HEK293 (cell line): Measurements from ENCODE around the gene SLC39A3.

Experiments
- CTCF ChIA-PET: fragments of 350-600 bp; formaldehyde crosslinking; extraction: SDS; loops from one replicate; lab custom pipeline; 2021; ENCODE audit warnings: antibody characterized with exemption; lab: Yijun Ruan, JAX
- POLR2A ChIA-PET: fragments of 300-600 bp; formaldehyde crosslinking; extraction: SDS; loops from one replicate; lab custom pipeline; 2020; ENCODE audit warnings: antibody characterized with exemption, inconsistent platforms; lab: Yijun Ruan, JAX
- H3K27ac ChIP-seq: fragments of 200-500 bp; sonication (Bioruptor generic); 2 replicates; pipeline ENCODE4 v1.5.1; 2014; ENCODE audit warnings: low read depth, low read length, control low read depth, inconsistent platforms; ENCODE audit errors: extremely low read depth
- H3K36me3 ChIP-seq, 2 experiments: fragments of 200-500 bp in 1 of 2; sonication (Bioruptor generic) in 1 of 2; 1 replicate in 1 of 2; 2 replicates in 1 of 2; pipeline ENCODE4 v1.5.1; 2014 to 2017; ENCODE audit warnings: inconsistent platforms in 2 of 2, low read length in 2 of 2; ENCODE audit not compliant: control insufficient read depth in 2 of 2, insufficient read depth in 1 of 2
- H3K4me1 ChIP-seq: fragments of 200-500 bp; sonication (Bioruptor generic); 2 replicates; pipeline ENCODE4 v1.5.1; 2014; ENCODE audit warnings: mild to moderate bottlenecking, low read length, inconsistent platforms; ENCODE audit not compliant: control insufficient read depth, insufficient read depth
- H3K4me3 ChIP-seq: 2 replicates; pipeline ENCODE4 v1.5.1; 2011; ENCODE audit warnings: low read depth, mild to moderate bottlenecking, control low read depth, low read length, moderate library complexity
- H3K9me3 ChIP-seq: fragments of 200-500 bp; sonication (Bioruptor generic); 2 replicates; pipeline ENCODE4 v1.5.1; 2014; ENCODE audit warnings: low read depth, low read length, inconsistent platforms; ENCODE audit not compliant: control insufficient read depth, insufficient read depth
- CTCF ChIP-seq: fragments of 450-650 bp; formaldehyde crosslinking; IDR thresholded peaks from 2 replicates; pipeline ENCODE4 v1.5.1; 2016; ENCODE audit warnings: missing biosample characterization, missing genetic modification characterization
- HOXC10 ChIP-seq: sonication (generic); formaldehyde crosslinking; IDR thresholded peaks from 2 replicates; pipeline ENCODE4 v1.8.1; 2023; ENCODE audit warnings: mild to moderate bottlenecking, missing genetic modification reagents
- KLF7 ChIP-seq: fragments of 450-650 bp; formaldehyde crosslinking; IDR thresholded peaks from 2 replicates; pipeline ENCODE4 v1.5.1; 2016; ENCODE audit warnings: missing biosample characterization, missing genetic modification characterization, borderline replicate concordance
- KLF9 ChIP-seq: fragments of 450-650 bp; formaldehyde crosslinking; IDR thresholded peaks from 2 replicates; pipeline ENCODE4 v1.5.1; 2016; ENCODE audit warnings: missing biosample characterization, missing genetic modification characterization, low read depth
- YY1 ChIP-seq: fragments of 450-650 bp; formaldehyde crosslinking; IDR thresholded peaks from 2 replicates; pipeline ENCODE4 v1.5.1; 2018; ENCODE audit warnings: missing biosample characterization, missing genetic modification characterization
- ZBTB26 ChIP-seq: fragments of 450-650 bp; formaldehyde crosslinking; optimal IDR thresholded peaks from 2 replicates; pipeline ENCODE3; 2016; ENCODE audit warnings: missing biosample characterization, mild to moderate bottlenecking, missing genetic modification characterization
- ZBTB48 ChIP-seq: fragments of 450-650 bp; formaldehyde crosslinking; IDR thresholded peaks from 2 replicates; pipeline ENCODE4 v1.5.1; 2016; ENCODE audit warnings: missing biosample characterization, missing genetic modification characterization
- ZBTB6 ChIP-seq: fragments of 450-650 bp; formaldehyde crosslinking; IDR thresholded peaks from 2 replicates; pipeline ENCODE4 v1.5.1; 2017; ENCODE audit warnings: missing biosample characterization, missing genetic modification characterization
- ZEB2 ChIP-seq: fragments of 450-650 bp; formaldehyde crosslinking; IDR thresholded peaks from 2 replicates; pipeline ENCODE4 v1.5.1; 2016; ENCODE audit warnings: missing biosample characterization, missing genetic modification characterization
- ZFP41 ChIP-seq: fragments of 450-650 bp; formaldehyde crosslinking; IDR thresholded peaks from 2 replicates; pipeline ENCODE4 v1.5.1; 2016; ENCODE audit warnings: missing biosample characterization, missing genetic modification characterization, borderline replicate concordance
- ZNF138 ChIP-seq: fragments of 450-650 bp; formaldehyde crosslinking; IDR thresholded peaks from 2 replicates; pipeline ENCODE4 v1.5.1; 2016; ENCODE audit warnings: missing biosample characterization, missing genetic modification characterization, borderline replicate concordance
- ZNF175 ChIP-seq: fragments of 450-650 bp; formaldehyde crosslinking; IDR thresholded peaks from 2 replicates; pipeline ENCODE4 v1.5.1; 2016; ENCODE audit warnings: missing biosample characterization, missing genetic modification characterization
- ZNF2 ChIP-seq: fragments of 450-650 bp; formaldehyde crosslinking; IDR thresholded peaks from 2 replicates; pipeline ENCODE4 v1.5.1; 2016; ENCODE audit warnings: missing biosample characterization, missing genetic modification characterization
- ZNF24 ChIP-seq: fragments of 450-650 bp; formaldehyde crosslinking; IDR thresholded peaks from 2 replicates; pipeline ENCODE4 v1.5.1; 2016; ENCODE audit warnings: missing biosample characterization, missing genetic modification characterization
- ZNF341 ChIP-seq: fragments of 450-650 bp; formaldehyde crosslinking; IDR thresholded peaks from 2 replicates; pipeline ENCODE4; 2016; ENCODE audit warnings: low read depth, missing biosample characterization, missing genetic modification characterization
- ZNF366 ChIP-seq: fragments of 450-650 bp; formaldehyde crosslinking; conservative IDR thresholded peaks from 2 replicates; pipeline ENCODE4 v1.5.1; 2016; ENCODE audit warnings: missing biosample characterization, missing genetic modification characterization
- ZNF423 ChIP-seq: fragments of 450-650 bp; formaldehyde crosslinking; IDR thresholded peaks from 2 replicates; pipeline ENCODE4 v1.5.1; 2016; ENCODE audit warnings: missing biosample characterization, missing genetic modification characterization
- ZNF501 ChIP-seq: fragments of 450-650 bp; formaldehyde crosslinking; IDR thresholded peaks from 2 replicates; pipeline ENCODE4 v1.5.1; 2016; ENCODE audit warnings: missing biosample characterization, missing genetic modification characterization
- ZNF514 ChIP-seq: fragments of 450-650 bp; formaldehyde crosslinking; IDR thresholded peaks from 2 replicates; pipeline ENCODE4 v1.5.1; 2016; ENCODE audit warnings: missing biosample characterization, missing genetic modification characterization
- ZNF548 ChIP-seq: fragments of 450-650 bp; formaldehyde crosslinking; IDR thresholded peaks from 2 replicates; pipeline ENCODE4 v1.5.1; 2016; ENCODE audit warnings: missing biosample characterization, missing genetic modification characterization
- ZNF561 ChIP-seq: fragments of 450-650 bp; IDR thresholded peaks from 2 replicates; pipeline ENCODE4 v1.5.1; 2018; ENCODE audit warnings: missing biosample characterization, missing genetic modification characterization, borderline replicate concordance
- ZNF624 ChIP-seq: fragments of 450-650 bp; formaldehyde crosslinking; IDR thresholded peaks from 2 replicates; pipeline ENCODE4 v1.5.1; 2017; ENCODE audit warnings: missing biosample characterization, missing genetic modification characterization
- ZNF658 ChIP-seq: fragments of 450-650 bp; formaldehyde crosslinking; IDR thresholded peaks from 2 replicates; pipeline ENCODE4; 2016; ENCODE audit warnings: missing biosample characterization, missing genetic modification characterization
- ZNF664 ChIP-seq: fragments of 450-650 bp; formaldehyde crosslinking; IDR thresholded peaks from 2 replicates; pipeline ENCODE4 v1.5.1; 2016; ENCODE audit warnings: missing biosample characterization, missing genetic modification characterization
- ZNF692 ChIP-seq: fragments of 450-650 bp; formaldehyde crosslinking; IDR thresholded peaks from 2 replicates; pipeline ENCODE4 v1.5.1; 2016; ENCODE audit warnings: missing biosample characterization, missing genetic modification characterization
- ZNF701 ChIP-seq: fragments of 450-650 bp; formaldehyde crosslinking; IDR thresholded peaks from 2 replicates; pipeline ENCODE4 v1.5.1; 2016; ENCODE audit warnings: missing biosample characterization, missing genetic modification characterization
- ZNF747 ChIP-seq: fragments of 450-650 bp; formaldehyde crosslinking; IDR thresholded peaks from 2 replicates; pipeline ENCODE4 v1.5.1; 2016; ENCODE audit warnings: missing biosample characterization, missing genetic modification characterization
- ZNF791 ChIP-seq: fragments of 450-650 bp; formaldehyde crosslinking; IDR thresholded peaks from 2 replicates; pipeline ENCODE4 v1.5.1; 2016; ENCODE audit warnings: missing biosample characterization, missing genetic modification characterization
- ZNF843 ChIP-seq: fragments of 450-650 bp; formaldehyde crosslinking; IDR thresholded peaks from 2 replicates; pipeline ENCODE4 v1.5.1; 2016; ENCODE audit warnings: missing biosample characterization, missing genetic modification characterization
- ZSCAN30 ChIP-seq: fragments of 450-650 bp; IDR thresholded peaks from 2 replicates; pipeline ENCODE4 v1.5.1; 2018; ENCODE audit warnings: missing biosample characterization, mild to moderate bottlenecking, missing genetic modification characterization, moderate library complexity

Gene SLC39A3

GRCh38 chr19:2787115-2787514 lies 47.3 kb upstream of the SLC39A3 start:
- Histone ChIP-seq H3K27ac (no peak overlapping the region), H3K4me3 (no peak overlapping the region), H3K4me1 (0 out of 2 replicates have a peak, but pooled peaks cover 2% of the 10 kb centered on the region), H3K9me3 (no peaks in the 10 kb centered on the region), H3K36me3 (peaks cover 7 to 50% of the 10 kb centered on the region in 2 experiments; a peak in 2 of 3 replicates)
- CTCF ChIA-PET, result interaction anchor here (0.7 to 1.4 kb wide), 4 partner anchors 32 to 339 kb away, joined by 3 to 5 read pairs (median 4); partner anchors contain the start of gene ZNF555
- POLR2A ChIA-PET, result no interaction called here
- no peak for TF ChIP-seq ZBTB6 (tag by site-specific recombination)
- TF ChIP-seq ZNF341, result peak; percentile 66
- TF ChIP-seq ZNF24 (tag by site-specific recombination), result no peak

- ChIA-PET CTCF (interaction anchor here (2.8 kb wide), 1 partner anchor 34 kb away, joined by 6 read pairs; the partner anchor contains the start of gene ZNF554), POLR2A (interaction anchor here (0.6 to 1.4 kb wide), 8 partner anchors 11 to 310 kb away, joined by 3 to 5 read pairs (median 4); partner anchors contain the start of genes GADD45B, ZNF555 and ZNF57)
- peaks cover 5 to 44% of the 10 kb centered on the region in 2 experiments; a peak in 2 of 3 replicates for H3K36me3 ChIP-seq
- H3K27ac ChIP-seq, result peak within 1 kb of the TSS; percentile 86
- H3K9me3 ChIP-seq, result no peaks in the 10 kb centered on the region
- 0 out of 2 replicates have a peak, but pooled peaks cover 2% of the 10 kb centered on the region for H3K4me1 ChIP-seq
- H3K4me3 ChIP-seq, result peak within 1 kb of the TSS; percentile 94
- TF ChIP-seq ZNF423 (no peak), ZBTB48 (peak; percentile 19; the same call in 1 of the 2 replicates), CTCF (tag by site-specific recombination) (0 out of 2 replicates have a peak, but pooled peaks have one; percentile 19), ZNF658 (tag by site-specific recombination) (no peak), ZNF692 (peak; percentile 33; the same call in 1 of the 2 replicates), HOXC10 (CRISPR knock-in tag) (no peak), KLF7 (tag by site-specific recombination) (no peak), ZEB2 (tag by site-specific recombination) (no peak), ZNF366 (0 out of 2 replicates have a peak, but pooled peaks have one; percentile 18), KLF9 (peak; percentile 70; the same call in 1 of the 2 replicates), ZFP41 (tag by site-specific recombination) (no peak), ZNF791 (tag by site-specific recombination) (no peak), ZNF561 (tag by site-specific recombination) (peak; percentile 73; the same call in 1 of the 2 replicates), ZSCAN30 (tag by site-specific recombination) (peak; percentile 76), ZNF843 (tag by site-specific recombination) (no peak), ZNF175 (tag by site-specific recombination) (no peak), ZNF747 (tag by site-specific recombination) (no peak), ZNF138 (tag by site-specific recombination) (no peak), ZNF2 (peak; percentile 74), ZNF501 (peak; percentile 43; the same call in 1 of the 2 replicates), ZNF514 (tag by site-specific recombination) (no peak), ZNF624 (tag by site-specific recombination) (no peak), ZNF664 (tag by site-specific recombination) (no peak), YY1 (peak; percentile 56; the same call in 1 of the 2 replicates), ZBTB26 (peak; percentile 88), ZNF548 (tag by site-specific recombination) (no peak), ZNF701 (tag by site-specific recombination) (no peak)
Measured at GRCh38 chr19:2785244-2785997, 45.6 kb upstream of the SLC39A3 start, which contains the start of gene THOP1. Gene THOP1 (plus strand): TSS chr19:2785503. CDS start chr19:2785663, 160 bp downstream.
